Neural progenitor cell (in vitro differentiated cells): ENCODE measurements around the gene SKA1. TPM values are rescaled to one million over a fixed set of nuclear protein-coding genes. Genes with fewer than 3 reads are reported as not detected.
"Not testable (repeated sequence)": the region's sequence is repeated elsewhere in the genome, so short reads cannot be mapped to it uniquely, and the experiment has no call there.

Experiments used
- DNase-seq: peaks from one replicate; pipeline ENCODE4 v3.0.0-alpha.2; 2016; ENCODE audit warnings: low spot score
- H2AFZ ChIP-seq: fragments of 200-600 bp; sonication (generic); replicated peaks from 2 replicates; pipeline ENCODE4 v1.6.1; 2016; ENCODE audit warnings: antibody characterized with exemption
- H3F3A ChIP-seq: fragments of 200-600 bp; sonication (generic); 2 replicates; pipeline ENCODE4 v1.6.1; 2016; ENCODE audit warnings: antibody characterized with exemption, low read depth
- H3K27ac ChIP-seq: fragments of 200-600 bp; sonication (generic); 2 replicates; pipeline ENCODE4 v1.5.1; 2016; ENCODE audit warnings: mild to moderate bottlenecking
- H3K27me3 ChIP-seq: fragments of 200-600 bp; sonication (generic); 2 replicates; pipeline ENCODE4 v1.6.1; 2016; ENCODE audit warnings: mild to moderate bottlenecking, moderate library complexity
- H3K36me3 ChIP-seq: fragments of 200-600 bp; sonication (generic); 2 replicates; pipeline ENCODE4 v1.5.1; 2016
- H3K4me1 ChIP-seq: fragments of 200-600 bp; sonication (generic); 2 replicates; pipeline ENCODE4 v1.6.1; 2016; ENCODE audit warnings: mixed run types
- H3K4me2 ChIP-seq: fragments of 200-600 bp; sonication (generic); 2 replicates; pipeline ENCODE4 v1.6.1; 2016
- H3K4me3 ChIP-seq: fragments of 200-600 bp; sonication (generic); 2 replicates; pipeline ENCODE4 v1.5.1; 2016
- H3K79me2 ChIP-seq: fragments of 200-600 bp; sonication (generic); 2 replicates; pipeline ENCODE4 v1.6.1; 2016; ENCODE audit warnings: low read depth
- H3K9ac ChIP-seq: fragments of 200-600 bp; sonication (generic); 2 replicates; pipeline ENCODE4 v1.6.1; 2016
- H3K9me3 ChIP-seq: fragments of 200-600 bp; sonication (generic); 2 replicates; pipeline ENCODE4 v1.5.1; 2016; ENCODE audit warnings: low read depth
- H4K20me1 ChIP-seq: fragments of 200-600 bp; sonication (generic); 2 replicates; pipeline ENCODE4 v1.6.1; 2016; ENCODE audit warnings: low read depth
- H3K27ac Mint-ChIP-seq: 3 replicates; pipeline ENCODE4 v1.8.0; 2021; ENCODE audit warnings: mixed read lengths
- H3K27me3 Mint-ChIP-seq: 2 replicates; pipeline ENCODE4 v1.8.0; 2022; ENCODE audit warnings: low read depth, mild to moderate bottlenecking, inconsistent platforms, moderate library complexity, mixed read lengths; ENCODE audit not compliant: insufficient read depth
- H3K36me3 Mint-ChIP-seq: 3 replicates; pipeline ENCODE4 v1.8.0; 2021; ENCODE audit warnings: mixed read lengths
- H3K4me1 Mint-ChIP-seq: 3 replicates; pipeline ENCODE4 v1.8.0; 2021; ENCODE audit warnings: mixed read lengths
- H3K4me3 Mint-ChIP-seq: 3 replicates; pipeline ENCODE4 v1.8.0; 2021; ENCODE audit warnings: mild to moderate bottlenecking, moderate library complexity, mixed read lengths
- H3K9me3 Mint-ChIP-seq: 3 replicates; pipeline ENCODE4 v1.8.0; 2020; ENCODE audit warnings: mixed read lengths
- CTCF ChIP-seq: fragments of 200-600 bp; sonication (generic); IDR thresholded peaks from 2 replicates; pipeline ENCODE4 v1.5.1; 2017; ENCODE audit warnings: antibody characterized with exemption, mild to moderate bottlenecking
- EZH2 ChIP-seq: fragments of 200-600 bp; sonication (generic); IDR thresholded peaks from 2 replicates; pipeline ENCODE4 v1.6.1; 2017; ENCODE audit warnings: antibody characterized with exemption, mild to moderate bottlenecking, moderate library complexity
- EZH2phosphoT487 ChIP-seq: fragments of 200-600 bp; sonication (generic); IDR thresholded peaks from 2 replicates; pipeline ENCODE4 v1.6.1; 2017; ENCODE audit warnings: antibody characterized with exemption
- total RNA-seq: library from RNA; depleted of rRNA; stranded (reverse); fragments of >200 nt; gene quantifications from 2 replicates; pipeline ENCODE4 v1.2.3, GENCODE V29; 2015; ENCODE audit warnings: low replicate concordance

SKA1 gene
- total RNA-seq, 1 donor from 2014 or later: 57.2 TPM

GRCh38 chr18:50401295-50401694, 26.4 kb downstream of the SKA1 start:
- H3K9me3 Mint-ChIP-seq: no peaks in the 10 kb centered on the region
- no peaks in the 10 kb centered on the region for H3K36me3 Mint-ChIP-seq
- Histone ChIP-seq H3K27ac (no peak overlapping the region), H3K27me3 (peaks cover 34% of the 10 kb centered on the region), H2AFZ (no peak overlapping the region), H3K4me2 (no peak overlapping the region), H3K36me3 (no peaks in the 10 kb centered on the region), H3K79me2 (no peaks in the 10 kb centered on the region), H4K20me1 (no peaks in the 10 kb centered on the region), H3K9me3 (no peaks in the 10 kb centered on the region), H3F3A (peaks cover 25% of the 10 kb centered on the region), H3K4me3 (no peak overlapping the region), H3K9ac (no peak overlapping the region), H3K4me1 (peaks cover 80% of the 10 kb centered on the region)
- H3K4me1 Mint-ChIP-seq: peaks cover 70% of the 10 kb centered on the region
- no peak overlapping the region for H3K4me3 Mint-ChIP-seq
- TF ChIP-seq EZH2 (no peak), CTCF (no peak), EZH2phosphoT487 (no peak)
- H3K27me3 Mint-ChIP-seq: peaks cover 11% of the 10 kb centered on the region
- no peak overlapping the region for H3K27ac Mint-ChIP-seq
- DNase-seq: no peak

GRCh38 chr18:50401888-50402287, 27.0 kb downstream of the SKA1 start:
- Histone ChIP-seq H3K27me3 (peaks cover 34% of the 10 kb centered on the region), H3K9ac (no peak overlapping the region), H3K79me2 (no peaks in the 10 kb centered on the region), H3F3A (peaks cover 25% of the 10 kb centered on the region), H2AFZ (no peak overlapping the region), H3K4me3 (no peak overlapping the region), H3K4me2 (no peak overlapping the region), H3K36me3 (no peaks in the 10 kb centered on the region), H4K20me1 (no peaks in the 10 kb centered on the region), H3K4me1 (peaks cover 82% of the 10 kb centered on the region), H3K27ac (no peak overlapping the region), H3K9me3 (no peaks in the 10 kb centered on the region)
- DNase-seq: peak; percentile 34
- Mint-ChIP-seq H3K4me1 (peaks cover 76% of the 10 kb centered on the region), H3K27me3 (peaks cover 11% of the 10 kb centered on the region), H3K36me3 (no peaks in the 10 kb centered on the region), H3K27ac (no peak overlapping the region), H3K4me3 (no peak overlapping the region), H3K9me3 (no peaks in the 10 kb centered on the region)
- TF ChIP-seq EZH2phosphoT487 (no peak), CTCF (no peak), EZH2 (no peak)

GRCh38 chr18:50404752-50405581, 30.1 kb downstream of the SKA1 start:
- peaks cover 34% of the 10 kb centered on the region for H3K27me3 ChIP-seq
- H3K79me2 ChIP-seq: not testable (repeated sequence)

GRCh38 chr18:50405582-50406271, 30.9 kb downstream of the SKA1 start:
- Mint-ChIP-seq H3K27ac (peak overlapping the region; percentile 75), H3K36me3 (no peaks in the 10 kb centered on the region), H3K9me3 (no peaks in the 10 kb centered on the region), H3K27me3 (peaks cover 7% of the 10 kb centered on the region), H3K4me1 (peaks cover 60% of the 10 kb centered on the region), H3K4me3 (peak overlapping the region; percentile 76)
- H4K20me1 ChIP-seq: no peaks in the 10 kb centered on the region
- DNase-seq: peak; percentile 64
- peaks cover 26% of the 10 kb centered on the region for H3K27me3 ChIP-seq
- TF ChIP-seq CTCF: no peak
- no peak for TF ChIP-seq EZH2
- TF ChIP-seq EZH2phosphoT487: no peak
- H3K9me3 ChIP-seq: no peaks in the 10 kb centered on the region
- H3K27ac ChIP-seq: no peak overlapping the region
- H3K4me1 ChIP-seq: peaks cover 56% of the 10 kb centered on the region
- H3K79me2 ChIP-seq: no peaks in the 10 kb centered on the region
- peak overlapping the region; percentile 26 for H3K4me2 ChIP-seq
- H3K9ac ChIP-seq: no peak overlapping the region
- H3K4me3 ChIP-seq: no peak overlapping the region
- H2AFZ ChIP-seq: no peak overlapping the region
- no peaks in the 10 kb centered on the region for H3K36me3 ChIP-seq
- H3F3A ChIP-seq: peaks cover 9% of the 10 kb centered on the region

More at GRCh38 chr18:50404752-50405581, 30.1 kb downstream of the SKA1 start:
- H3K27ac Mint-ChIP-seq: peak overlapping the region; percentile 75
- H3K27ac ChIP-seq, H4K20me1 ChIP-seq, H3K4me3 ChIP-seq, H3K27me3 Mint-ChIP-seq, H3K4me3 Mint-ChIP-seq, DNase-seq, H3K9me3 ChIP-seq, H3K36me3 Mint-ChIP-seq, H3K9ac ChIP-seq, H3K9me3 Mint-ChIP-seq, H2AFZ ChIP-seq, H3K36me3 ChIP-seq: not testable (repeated sequence)
- Histone ChIP-seq H3F3A (peaks cover 12% of the 10 kb centered on the region), H3K4me2 (peak overlapping the region; percentile 26), H3K4me1 (peaks cover 63% of the 10 kb centered on the region)
- peaks cover 65% of the 10 kb centered on the region for H3K4me1 Mint-ChIP-seq
